IPS-18a (cell line): Measurements from ENCODE around the gene C4orf50.

Source experiments
- H3K27ac ChIP-seq: one replicate; pipeline ENCODE4 v1.5.1; 2013; ENCODE audit warnings: low read length
- H3K27me3 ChIP-seq: one replicate; pipeline ENCODE4 v1.6.1; 2013; ENCODE audit warnings: mild to moderate bottlenecking, low read length; ENCODE audit not compliant: control insufficient read depth, insufficient read depth
- H3K36me3 ChIP-seq: one replicate; pipeline ENCODE4 v1.6.1; 2013; ENCODE audit warnings: low read depth, low read length; ENCODE audit not compliant: control insufficient read depth
- H3K4me1 ChIP-seq: one replicate; pipeline ENCODE4 v1.6.1; 2013; ENCODE audit warnings: low read depth, low read length; ENCODE audit not compliant: control insufficient read depth
- H3K4me3 ChIP-seq: one replicate; pipeline ENCODE4 v1.5.1; 2013; ENCODE audit warnings: low read length
- H3K9ac ChIP-seq: one replicate; pipeline ENCODE4 v1.6.1; 2013; ENCODE audit warnings: mild to moderate bottlenecking, low read length, moderate library complexity
- H3K9me3 ChIP-seq: one replicate; pipeline ENCODE4 v1.6.1; 2013; ENCODE audit warnings: low read depth, low read length; ENCODE audit not compliant: control insufficient read depth

Gene C4orf50

GRCh38 chr4:5889002-5889696, 129.1 kb downstream of the C4orf50 start:
- no peak overlapping the region for H3K9ac ChIP-seq
- peaks cover 54% of the 10 kb centered on the region for H3K27me3 ChIP-seq
- H3K4me3 ChIP-seq = peak overlapping the region; percentile 65
- H3K36me3 ChIP-seq = no peaks in the 10 kb centered on the region
- H3K4me1 ChIP-seq = peaks cover 26% of the 10 kb centered on the region
- no peak overlapping the region for H3K27ac ChIP-seq
- no peaks in the 10 kb centered on the region for H3K9me3 ChIP-seq

- Histone ChIP-seq H3K27me3 (peaks cover 47% of the 10 kb centered on the region), H3K9me3 (no peaks in the 10 kb centered on the region), H3K27ac (no peak overlapping the region), H3K4me3 (peak overlapping the region; percentile 85), H3K36me3 (no peaks in the 10 kb centered on the region), H3K9ac (peak overlapping the region; percentile 66), H3K4me1 (peaks cover 24% of the 10 kb centered on the region)
Measured at GRCh38 chr4:5888222-5889001, 129.8 kb downstream of the C4orf50 start.

DNA sequence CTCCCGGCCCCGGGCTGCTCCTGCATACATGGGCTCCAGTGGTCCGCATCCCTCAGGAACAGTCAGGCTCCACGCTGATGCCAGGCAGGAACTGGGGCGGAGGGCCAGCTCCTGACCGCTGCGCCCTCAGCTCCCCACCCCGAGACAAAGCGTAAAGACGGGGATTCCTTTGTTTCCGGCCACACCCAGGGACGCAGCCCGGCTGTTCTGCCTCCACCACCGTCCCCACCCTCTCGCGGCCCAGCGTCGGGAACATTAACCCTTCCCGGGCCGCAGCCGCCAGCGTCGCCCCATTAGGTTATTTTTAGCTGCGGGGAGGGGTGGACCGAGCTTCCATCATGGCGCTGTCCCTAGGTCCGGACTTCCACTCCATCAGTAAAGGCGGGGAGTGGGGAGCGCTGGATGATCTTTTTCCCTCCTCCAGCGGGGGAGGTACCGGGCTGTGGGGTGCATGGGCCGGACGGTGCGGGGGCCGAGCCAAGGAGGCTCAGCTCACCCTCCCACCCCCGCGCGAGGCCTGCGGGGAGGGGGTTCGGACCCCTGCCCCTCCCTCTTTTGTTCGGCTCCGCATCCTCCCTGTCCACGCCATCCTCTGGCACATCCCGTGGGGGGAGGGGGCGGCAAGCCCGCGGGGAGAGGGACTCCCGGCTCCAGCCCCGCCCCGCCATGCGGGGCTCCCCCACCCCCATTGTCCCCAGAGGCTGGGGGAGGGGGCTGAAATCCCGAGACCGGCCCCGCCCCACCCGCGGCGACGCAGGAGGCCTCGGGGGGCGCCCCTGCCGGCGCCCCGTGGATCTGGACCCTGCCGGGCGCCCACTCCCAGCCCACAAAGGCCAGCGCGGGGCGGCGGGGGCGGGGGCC, 130.6 kb downstream of the C4orf50 start:
- Histone ChIP-seq H3K27me3 (peaks cover 40% of the 10 kb centered on the region), H3K27ac (no peak overlapping the region), H3K9ac (peak overlapping the region; percentile 66), H3K4me3 (peak overlapping the region; percentile 85), H3K4me1 (peaks cover 23% of the 10 kb centered on the region), H3K36me3 (no peaks in the 10 kb centered on the region), H3K9me3 (no peaks in the 10 kb centered on the region)

- Histone ChIP-seq H3K4me1 (peaks cover 22% of the 10 kb centered on the region), H3K27me3 (peaks cover 34% of the 10 kb centered on the region), H3K27ac (no peak overlapping the region), H3K36me3 (no peaks in the 10 kb centered on the region), H3K9me3 (no peaks in the 10 kb centered on the region), H3K4me3 (peak overlapping the region; percentile 85), H3K9ac (peak overlapping the region; percentile 66)
Measured at GRCh38 chr4:5887011-5887360, 131.2 kb downstream of the C4orf50 start.

DNA sequence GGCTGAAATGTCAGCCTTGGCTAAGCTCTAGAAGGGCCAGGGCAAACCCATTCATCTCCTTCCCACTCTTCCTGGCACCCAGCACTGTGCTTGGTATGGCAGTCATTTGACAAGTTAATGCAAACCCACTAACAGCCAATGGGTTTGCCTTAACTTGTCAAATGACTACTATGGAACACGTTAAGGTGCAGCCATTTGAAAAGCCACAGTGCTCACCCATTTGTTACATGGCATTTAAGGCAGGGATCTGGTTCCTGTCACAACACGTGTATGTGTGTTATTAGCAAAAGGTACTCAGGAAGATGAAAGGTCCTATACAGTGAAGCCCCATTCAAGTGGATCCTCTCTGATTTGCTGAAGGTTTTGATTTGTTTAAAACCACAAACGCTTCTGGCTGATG, 132.5 kb downstream of the C4orf50 start:
- H3K4me3 ChIP-seq = no peak overlapping the region
- peaks cover 17% of the 10 kb centered on the region for H3K4me1 ChIP-seq
- H3K9ac ChIP-seq = no peak overlapping the region
- H3K36me3 ChIP-seq = no peaks in the 10 kb centered on the region
- H3K27me3 ChIP-seq = peaks cover 22% of the 10 kb centered on the region
- no peak overlapping the region for H3K27ac ChIP-seq
- H3K9me3 ChIP-seq = no peaks in the 10 kb centered on the region

DNA sequence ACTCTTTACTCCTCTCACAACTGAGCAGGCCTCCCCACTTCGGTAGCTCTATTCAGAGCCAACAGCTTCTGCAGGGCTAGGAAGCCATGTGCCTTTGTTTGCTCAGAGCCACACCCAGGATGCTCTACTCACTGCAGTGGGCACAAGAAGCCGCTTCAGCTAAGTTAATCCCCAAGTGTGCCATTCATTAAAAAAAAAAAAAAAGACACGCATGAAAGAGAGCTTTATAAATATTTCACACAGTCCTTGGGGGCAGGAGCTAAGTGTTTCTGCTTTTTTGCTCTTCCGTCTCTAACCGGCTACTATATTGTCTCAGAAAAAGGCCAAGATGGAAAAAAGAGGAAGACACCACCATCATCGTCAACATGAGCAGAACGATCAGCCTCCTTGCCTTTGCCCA, 133.4 kb downstream of the C4orf50 start:
- Histone ChIP-seq H3K27ac (no peak overlapping the region), H3K9me3 (no peaks in the 10 kb centered on the region), H3K9ac (no peak overlapping the region), H3K27me3 (peaks cover 12% of the 10 kb centered on the region), H3K4me3 (no peak overlapping the region), H3K36me3 (no peaks in the 10 kb centered on the region), H3K4me1 (peaks cover 10% of the 10 kb centered on the region)

GRCh38 chr4:5883916-5884315, 134.3 kb downstream of the C4orf50 start:
- Histone ChIP-seq H3K9me3 (no peaks in the 10 kb centered on the region), H3K27me3 (peaks cover 3% of the 10 kb centered on the region), H3K4me1 (peaks cover 5% of the 10 kb centered on the region), H3K36me3 (no peaks in the 10 kb centered on the region), H3K27ac (no peak overlapping the region), H3K9ac (no peak overlapping the region), H3K4me3 (no peak overlapping the region)

GRCh38 chr4:5882947-5883346, 135.3 kb downstream of the C4orf50 start:
- Histone ChIP-seq H3K9me3 (no peaks in the 10 kb centered on the region), H3K9ac (no peak overlapping the region), H3K36me3 (no peaks in the 10 kb centered on the region), H3K4me1 (peaks cover 4% of the 10 kb centered on the region), H3K4me3 (no peak overlapping the region), H3K27me3 (no peaks in the 10 kb centered on the region), H3K27ac (no peak overlapping the region)

DNA sequence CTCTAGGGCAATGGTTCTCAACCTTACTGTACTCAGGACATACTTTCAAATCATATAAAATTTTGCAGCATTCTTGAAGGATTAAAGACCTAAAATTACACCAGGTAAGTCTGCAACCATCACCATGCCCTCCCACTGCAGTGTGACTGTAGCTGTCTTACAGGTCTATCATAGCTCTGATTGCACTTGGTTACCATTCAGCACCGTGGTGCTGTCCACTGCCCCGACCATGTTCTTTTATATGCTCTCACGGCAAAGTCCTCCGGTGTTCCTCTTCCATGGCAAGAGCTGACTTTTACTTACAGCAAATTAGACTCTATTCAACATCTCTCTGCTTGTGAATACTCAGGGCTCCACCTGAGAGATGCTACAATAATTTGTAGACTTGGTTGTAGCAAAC, 136.9 kb downstream of the C4orf50 start:
- Histone ChIP-seq H3K27me3 (no peaks in the 10 kb centered on the region), H3K9me3 (no peaks in the 10 kb centered on the region), H3K4me3 (no peak overlapping the region), H3K9ac (no peak overlapping the region), H3K27ac (no peak overlapping the region), H3K36me3 (no peaks in the 10 kb centered on the region), H3K4me1 (no peaks in the 10 kb centered on the region)

DNA sequence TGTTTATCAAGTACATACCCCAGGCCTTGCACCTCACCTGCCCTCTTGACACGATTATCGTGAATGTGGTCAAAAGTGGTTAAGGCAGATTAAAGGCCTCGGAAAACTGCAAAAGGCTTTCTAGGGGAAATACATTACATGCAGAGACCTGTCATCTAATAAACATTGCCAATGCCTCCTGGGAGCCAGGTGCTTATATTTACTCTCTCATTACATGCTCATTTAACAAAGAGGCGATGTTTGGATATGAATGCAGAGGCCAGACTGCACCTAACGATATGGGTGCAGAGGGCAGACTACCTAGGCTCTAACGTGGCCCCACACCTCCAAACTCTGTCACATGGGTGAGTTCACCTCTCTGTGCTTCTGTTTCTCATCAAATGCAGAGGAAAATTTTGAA, 139.9 kb downstream of the C4orf50 start:
- Histone ChIP-seq H3K4me3 (no peak overlapping the region), H3K36me3 (no peaks in the 10 kb centered on the region), H3K27me3 (no peaks in the 10 kb centered on the region), H3K9me3 (no peaks in the 10 kb centered on the region), H3K27ac (no peak overlapping the region), H3K4me1 (peaks cover 11% of the 10 kb centered on the region), H3K9ac (no peak overlapping the region)

GRCh38 chr4:5877392-5877791, 140.8 kb downstream of the C4orf50 start:
- H3K27ac ChIP-seq = no peak overlapping the region
- no peak overlapping the region for H3K4me3 ChIP-seq
- H3K9me3 ChIP-seq = no peaks in the 10 kb centered on the region
- peaks cover 11% of the 10 kb centered on the region for H3K4me1 ChIP-seq
- no peaks in the 10 kb centered on the region for H3K36me3 ChIP-seq
- H3K27me3 ChIP-seq = no peaks in the 10 kb centered on the region
- no peak overlapping the region for H3K9ac ChIP-seq
